ENCODE data around the gene SCN2A.

- no peak for TF ChIP-seq NFRKB (IDR thresholded peaks at IDR 0.05)
- no peak for TF ChIP-seq SP1 (IDR thresholded peaks at IDR 0.05)
- TF ChIP-seq, protein P1, sequence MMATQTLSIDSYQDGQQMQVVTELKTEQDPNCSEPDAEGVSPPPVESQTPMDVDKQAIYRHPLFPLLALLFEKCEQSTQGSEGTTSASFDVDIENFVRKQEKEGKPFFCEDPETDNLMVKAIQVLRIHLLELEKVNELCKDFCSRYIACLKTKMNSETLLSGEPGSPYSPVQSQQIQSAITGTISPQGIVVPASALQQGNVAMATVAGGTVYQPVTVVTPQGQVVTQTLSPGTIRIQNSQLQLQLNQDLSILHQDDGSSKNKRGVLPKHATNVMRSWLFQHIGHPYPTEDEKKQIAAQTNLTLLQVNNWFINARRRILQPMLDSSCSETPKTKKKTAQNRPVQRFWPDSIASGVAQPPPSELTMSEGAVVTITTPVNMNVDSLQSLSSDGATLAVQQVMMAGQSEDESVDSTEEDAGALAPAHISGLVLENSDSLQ (IDR thresholded peaks at IDR 0.05) = no peak
- TF ChIP-seq CTBP1 (IDR thresholded peaks at IDR 0.05; ENCODE audit: borderline replicate concordance) = no peak
Measured at GRCh38 chr2:165238295-165238694, 919 bp upstream of the SCN2A start.
